ENCODE measurements around the gene ZFHX3.

The ZFHX3 gene

GRCh38 chr16:73067671-73068540 is 20.0 kb upstream of the ZFHX3 start:
- TF ChIP-seq YY1 (IDR thresholded peaks at IDR 0.05; ENCODE audit: low read depth) = no peak
- TF ChIP-seq TEAD4 (IDR thresholded peaks at IDR 0.05) = no peak
- no peak for TF ChIP-seq TCF12 (IDR thresholded peaks at IDR 0.05; ENCODE audit: low read depth)
- no peak for TF ChIP-seq EGR1 (IDR thresholded peaks at IDR 0.05)
- TF ChIP-seq MAX (IDR thresholded peaks at IDR 0.05) = no peak
- no peak for TF ChIP-seq REST (IDR thresholded peaks at IDR 0.05; ENCODE audit: low read depth)
- no peak for TF ChIP-seq ZBTB7A (IDR thresholded peaks at IDR 0.05; ENCODE audit: low read depth)
- TF ChIP-seq NFIC (IDR thresholded peaks at IDR 0.05) = no peak
- no peak for TF ChIP-seq RAD21 (IDR thresholded peaks at IDR 0.05; ENCODE audit: low read depth)
- TF ChIP-seq TAF1 (IDR thresholded peaks at IDR 0.05; ENCODE audit: low read depth) = no peak
- TF ChIP-seq FOXM1 (IDR thresholded peaks at IDR 0.05; ENCODE audit: borderline replicate concordance, low read depth) = no peak
- TF ChIP-seq USF1 (IDR thresholded peaks at IDR 0.05) = no peak
- TF ChIP-seq CREB1 (IDR thresholded peaks at IDR 0.05; ENCODE audit: low read depth) = no peak
- TF ChIP-seq CEBPB (IDR thresholded peaks at IDR 0.05) = no peak
- no peak for TF ChIP-seq EP300 (IDR thresholded peaks at IDR 0.05; ENCODE audit: borderline replicate concordance)

GRCh38 chr16:73066927-73067670 is 19.2 kb upstream of the ZFHX3 start:
- TF ChIP-seq YY1 (IDR thresholded peaks at IDR 0.05; ENCODE audit: low read depth) (no peak), NFIC (IDR thresholded peaks at IDR 0.05) (no peak), TCF12 (IDR thresholded peaks at IDR 0.05; ENCODE audit: low read depth) (no peak), ZBTB7A (IDR thresholded peaks at IDR 0.05; ENCODE audit: low read depth) (no peak), TEAD4 (IDR thresholded peaks at IDR 0.05) (no peak)

GRCh38 chr16:73066331-73066926 is 18.5 kb upstream of the ZFHX3 start:
- no peak for TF ChIP-seq USF1 (IDR thresholded peaks at IDR 0.05)
- no peak for TF ChIP-seq FOXM1 (IDR thresholded peaks at IDR 0.05; ENCODE audit: borderline replicate concordance, low read depth)
- TF ChIP-seq RAD21 (IDR thresholded peaks at IDR 0.05; ENCODE audit: low read depth) = no peak
- TF ChIP-seq CREB1 (IDR thresholded peaks at IDR 0.05; ENCODE audit: low read depth) = no peak
- no peak for TF ChIP-seq TEAD4 (IDR thresholded peaks at IDR 0.05)
- TF ChIP-seq EP300 (IDR thresholded peaks at IDR 0.05; ENCODE audit: borderline replicate concordance) = no peak
- TF ChIP-seq TAF1 (IDR thresholded peaks at IDR 0.05; ENCODE audit: low read depth) = no peak

- no peak for TF ChIP-seq EP300 (IDR thresholded peaks at IDR 0.05; ENCODE audit: borderline replicate concordance)
- no peak for TF ChIP-seq EGR1 (IDR thresholded peaks at IDR 0.05)
- no peak for TF ChIP-seq TCF12 (IDR thresholded peaks at IDR 0.05; ENCODE audit: low read depth)
- TF ChIP-seq ZBTB7A (IDR thresholded peaks at IDR 0.05; ENCODE audit: low read depth) = no peak
Measured at GRCh38 chr16:73065632-73066330, 17.9 kb upstream of the ZFHX3 start.

- TF ChIP-seq CREB1 (IDR thresholded peaks at IDR 0.05; ENCODE audit: low read depth) (no peak), TEAD4 (IDR thresholded peaks at IDR 0.05) (no peak), EGR1 (IDR thresholded peaks at IDR 0.05) (no peak), TCF12 (IDR thresholded peaks at IDR 0.05; ENCODE audit: low read depth) (no peak), TAF1 (IDR thresholded peaks at IDR 0.05; ENCODE audit: low read depth) (no peak), ZBTB7A (IDR thresholded peaks at IDR 0.05; ENCODE audit: low read depth) (no peak), CEBPB (IDR thresholded peaks at IDR 0.05) (no peak), NFIC (IDR thresholded peaks at IDR 0.05) (no peak), FOXM1 (IDR thresholded peaks at IDR 0.05; ENCODE audit: borderline replicate concordance, low read depth) (no peak), USF1 (IDR thresholded peaks at IDR 0.05) (no peak), EP300 (IDR thresholded peaks at IDR 0.05; ENCODE audit: borderline replicate concordance) (no peak), MAX (IDR thresholded peaks at IDR 0.05) (no peak), YY1 (IDR thresholded peaks at IDR 0.05; ENCODE audit: low read depth) (no peak), REST (IDR thresholded peaks at IDR 0.05; ENCODE audit: low read depth) (no peak), RAD21 (IDR thresholded peaks at IDR 0.05; ENCODE audit: low read depth) (no peak)
Measured at GRCh38 chr16:73064994-73065545, 17.1 kb upstream of the ZFHX3 start.
